K562 (cell line): ENCODE results near the gene UGT8. TPM values are rescaled to one million over a fixed set of nuclear protein-coding genes. Genes with fewer than 3 reads are reported as not detected.
A peak's percentile ranks its signal among the peaks of the same experiment; 100 is the strongest.

ENCODE experiments used
- ATAC-seq: fragments of 200-7000 bp; cut with Tn5 transposase; 3 replicates; pipeline ENCODE4 v1.9.1; 2020; ENCODE audit warnings: moderate library complexity
- BruUV-seq: library from RNA; stranded (reverse); fragments of 400-500 nt; replicated peaks from 2 replicates; lab custom pipeline; 2021; lab: Mats Ljungman, UMichigan
- CTCF ChIA-PET: fragments of 300-600 bp; formaldehyde crosslinking; extraction: SDS; loops from one replicate; lab custom pipeline; 2021; ENCODE audit warnings: low intra/inter-chr PET ratio; lab: Yijun Ruan, JAX
- POLR2A ChIA-PET: fragments of 300-600, 350-650 bp; sonication (Branson Sonifier 250); formaldehyde crosslinking; extraction: SDS; loops from one replicate; lab custom pipeline; 2021; ENCODE audit warnings: antibody characterized with exemption, inconsistent platforms; lab: Yijun Ruan, JAX
- DNase-seq, 4 experiments: peaks; one replicate each; pipeline versions ENCODE4 v3.0.0 to v3.0.0-alpha.2; 2011 to 2018; ENCODE audit warnings: low spot score in 3 of 4, mixed read lengths in 3 of 4; ENCODE audit errors: extremely low read depth in 1 of 4
- FAIRE-seq: peaks from 2 replicates; lab custom pipeline; 2011; peaks lifted over from hg19 to GRCh38; lab: Jason Lieb, UNC
- H2AFZ ChIP-seq: 2 replicates; pipeline ENCODE4 v1.6.0; 2011; ENCODE audit warnings: low read depth, low read length, control low read depth, inconsistent platforms
- H3K27ac ChIP-seq: fragments of 200-600 bp; 3 replicates; pipeline ENCODE4 v1.8.0; 2011; ENCODE audit warnings: low read depth, mild to moderate bottlenecking, control low read depth, inconsistent platforms, low read length, moderate library complexity, mixed read lengths; ENCODE audit errors: extremely low read depth
- H3K27me3 ChIP-seq, 2 experiments: fragments of 300-600 bp in 1 of 2; 2 replicates in 1 of 2; 3 replicates in 1 of 2; pipeline versions ENCODE4 v1.6.0 to v1.8.0; 2011; ENCODE audit warnings: inconsistent platforms in 2 of 2, low read length in 2 of 2, mild to moderate bottlenecking in 1 of 2, mixed read lengths in 1 of 2, moderate library complexity in 1 of 2; ENCODE audit not compliant: control insufficient read depth in 2 of 2, insufficient read depth in 2 of 2
- H3K36me3 ChIP-seq: fragments of 300-600 bp; 3 replicates; pipeline ENCODE4 v1.8.0; 2011; ENCODE audit warnings: mild to moderate bottlenecking, low read length, inconsistent platforms; ENCODE audit not compliant: control insufficient read depth, insufficient read depth
- H3K4me1 ChIP-seq, 2 experiments: fragments of 200-600 bp in 1 of 2; replicated peaks in 1 of 2; 2 replicates in 1 of 2; 3 replicates in 1 of 2; pipeline versions ENCODE4 v1.5.1 to v1.8.0; 2011; ENCODE audit warnings: inconsistent platforms in 2 of 2, low read length in 2 of 2, mild to moderate bottlenecking in 1 of 2, mixed read lengths in 1 of 2, moderate library complexity in 1 of 2; ENCODE audit not compliant: control insufficient read depth in 2 of 2, insufficient read depth in 2 of 2
- H3K4me2 ChIP-seq: 2 replicates; pipeline ENCODE4 v1.6.1; 2011; ENCODE audit warnings: low read length, control low read depth, inconsistent platforms, mixed read lengths; ENCODE audit not compliant: insufficient read depth
- H3K4me3 ChIP-seq: fragments of 200-600 bp; sonication (generic), shearing (Covaris generic); 2 replicates; pipeline ENCODE4 v1.5.1; 2016; ENCODE audit warnings: control low read depth, inconsistent platforms
- H3K79me2 ChIP-seq: fragments of 200-600 bp; 3 replicates; pipeline ENCODE4 v1.8.0; 2011; ENCODE audit warnings: low read length, inconsistent platforms; ENCODE audit not compliant: control insufficient read depth, insufficient read depth
- H3K9ac ChIP-seq, 2 experiments: 2 replicates each; pipeline versions ENCODE4 v1.6.0 to v1.6.1; 2011; ENCODE audit warnings: low read depth in 2 of 2, low read length in 2 of 2, control low read depth in 1 of 2, inconsistent platforms in 1 of 2, mild to moderate bottlenecking in 1 of 2, mixed read lengths in 1 of 2; ENCODE audit not compliant: insufficient read depth in 1 of 2
- H3K9me1 ChIP-seq: one replicate; pipeline ENCODE4 v1.6.0; 2011; ENCODE audit warnings: inconsistent platforms, mild to moderate bottlenecking, low read length, moderate library complexity; ENCODE audit not compliant: control insufficient read depth, insufficient read depth
- H3K9me3 ChIP-seq: replicated peaks from 2 replicates; pipeline ENCODE4 v1.5.1; 2011; ENCODE audit warnings: low read depth, low read length, inconsistent platforms; ENCODE audit not compliant: control insufficient read depth, insufficient read depth
- H4K20me1 ChIP-seq: replicated peaks from 2 replicates; pipeline ENCODE4 v1.6.1; 2011; ENCODE audit warnings: low read length, inconsistent platforms, mixed read lengths; ENCODE audit not compliant: control insufficient read depth, insufficient read depth
- BRD4 ChIP-seq: fragments of 200-600 bp; sonication (generic); IDR thresholded peaks from 2 replicates; pipeline ENCODE4 v1.6.1; 2017; ENCODE audit warnings: inconsistent platforms
- CAMTA2 ChIP-seq: fragments of 250-450 bp; sonication (Bioruptor Pico); conservative IDR thresholded peaks from 2 replicates; pipeline ENCODE4 v1.5.1; 2022
- CBFA2T2 ChIP-seq: fragments of 450-650 bp; conservative IDR thresholded peaks from 2 replicates; pipeline ENCODE4 v1.6.1; 2017; ENCODE audit warnings: mild to moderate bottlenecking
- GTF3C2 ChIP-seq: IDR thresholded peaks from 3 replicates; pipeline ENCODE4 v1.6.1; 2011; ENCODE audit warnings: borderline replicate concordance, mild to moderate bottlenecking, moderate library complexity; ENCODE audit not compliant: insufficient read length; ENCODE audit errors: extremely low read depth
- MAFF ChIP-seq: IDR thresholded peaks from 2 replicates; pipeline ENCODE4 v1.6.1; 2012; ENCODE audit warnings: low read length, improper control_type of control experiment
- NRF1 ChIP-seq, 2 experiments: fragments of 450-650 bp; IDR thresholded peaks in 1 of 2; conservative IDR thresholded peaks in 1 of 2; 2 replicates each; pipeline ENCODE4 v1.6.1; 2014; ENCODE audit warnings: mild to moderate bottlenecking in 2 of 2
- WGBS: fragments of 100-300 bp; shearing (Covaris generic); methylation state at CpG from one replicate; pipeline ENCODE4 v1.1.6; 2016; ENCODE audit warnings: low coverage, mixed read lengths; ENCODE audit not compliant: insufficient coverage; ENCODE audit errors: missing lambda C conversion rate; 5-methylcytosine and 5-hydroxymethylcytosine counted together
- in situ Hi-C: fragments of 300-500 bp; cut with MboI; formaldehyde crosslinking; loops from 4 replicates; pipeline ENCODE4 v1.15.0; 2018; ENCODE audit warnings: inconsistent platforms, mixed read lengths
- intact Hi-C: fragments of 100-400 bp; cut with micrococcal nuclease; formaldehyde crosslinking; loops from 2 replicates; pipeline ENCODE4 v1.14.2; 2022
- polyA plus RNA-seq, 8 experiments: library from polyadenylated mRNA; depleted of rRNA in 4 of 8; stranded (reverse) in 5 of 8; unstranded in 3 of 8; fragments of >200 nt; fragmentation: Nextera tagmentation in 2 of 8; fragmentation: Illumina TruSeq in 1 of 8; extraction: Ambion mirVana in 2 of 8; extraction: Trizol in 1 of 8; gene quantifications; 2 replicates each; pipeline versions ENCODE4 v1.2.1 to v1.2.3, GENCODE V29; 2011 to 2014; ENCODE audit warnings: inconsistent platforms in 1 of 8, missing spikeins in 1 of 8
- total RNA-seq, 7 experiments: library from RNA; depleted of rRNA in 6 of 7; stranded (reverse); fragments of >200 nt in 6 of 7; fragmentation: Illumina TruSeq in 2 of 7; extraction: Trizol in 2 of 7; gene quantifications; 2 replicates each; pipeline versions ENCODE4 v1.2.1 to v1.2.3, GENCODE V29; 2011 to 2021; ENCODE audit warnings: low replicate concordance in 1 of 7
- TF ChIP-seq, protein P1 (sequence below): fragments of 450-650 bp; IDR thresholded peaks from one replicate; pipeline ENCODE4 v1.6.1; 2018; ENCODE audit warnings: mild to moderate bottlenecking, moderate library complexity; ENCODE audit not compliant: partially characterized antibody
- TF ChIP-seq, protein P2 (sequence below): sonication (generic); formaldehyde crosslinking; IDR thresholded peaks from 2 replicates; pipeline ENCODE4 v1.8.1; 2023; ENCODE audit warnings: mild to moderate bottlenecking, missing genetic modification reagents

UGT8 gene
- total and polyA plus RNA-seq, 9 of the 15 experiments (the other 6 are each of a cell fraction or from before 2014, with no cell fraction given), result 3.0 to 10.7 (median 6.0) TPM

- POLR2A ChIA-PET, result no interaction called here
- Histone ChIP-seq H4K20me1 (no peaks in the 10 kb centered on the region), H3K9me3 (no peaks in the 10 kb centered on the region), H2AFZ (no peak overlapping the region), H3K9me1 (no peaks in the 10 kb centered on the region), H3K4me1 (no peaks in the 10 kb centered on the region; a peak in 2 of 5 replicates), H3K4me3 (no peak overlapping the region), H3K27me3 (no peaks in the 10 kb centered on the region), H3K27ac (no peak overlapping the region), H3K4me2 (peak overlapping the region; percentile 31; the same call in 1 of the 2 replicates), H3K36me3 (no peaks in the 10 kb centered on the region), H3K79me2 (peaks cover 24% of the 10 kb centered on the region), H3K9ac (no peak overlapping the region)
- no peak for ATAC-seq
- intact Hi-C loops, result no loop called here
- no TSS peak for BruUV-seq
- no peak for TF ChIP-seq BRD4
- 0 out of 2 replicates have a peak, but pooled peaks have one; percentile 5 for TF ChIP-seq CBFA2T2
- no peak for TF ChIP-seq CAMTA2 (CRISPR knock-in tag)
- in situ Hi-C loops, result no loop called here
- CTCF ChIA-PET, result no interaction called here
- peak; percentile 72 for FAIRE-seq
- peak in 2 of 4 experiments; percentile 11 to 50 for DNase-seq
- 3% methylated on average over 2 of the region's 2 CpGs for WGBS
Measured at GRCh38 chr4:114595921-114596320, 2.7 kb upstream of the UGT8 start.

DNA sequence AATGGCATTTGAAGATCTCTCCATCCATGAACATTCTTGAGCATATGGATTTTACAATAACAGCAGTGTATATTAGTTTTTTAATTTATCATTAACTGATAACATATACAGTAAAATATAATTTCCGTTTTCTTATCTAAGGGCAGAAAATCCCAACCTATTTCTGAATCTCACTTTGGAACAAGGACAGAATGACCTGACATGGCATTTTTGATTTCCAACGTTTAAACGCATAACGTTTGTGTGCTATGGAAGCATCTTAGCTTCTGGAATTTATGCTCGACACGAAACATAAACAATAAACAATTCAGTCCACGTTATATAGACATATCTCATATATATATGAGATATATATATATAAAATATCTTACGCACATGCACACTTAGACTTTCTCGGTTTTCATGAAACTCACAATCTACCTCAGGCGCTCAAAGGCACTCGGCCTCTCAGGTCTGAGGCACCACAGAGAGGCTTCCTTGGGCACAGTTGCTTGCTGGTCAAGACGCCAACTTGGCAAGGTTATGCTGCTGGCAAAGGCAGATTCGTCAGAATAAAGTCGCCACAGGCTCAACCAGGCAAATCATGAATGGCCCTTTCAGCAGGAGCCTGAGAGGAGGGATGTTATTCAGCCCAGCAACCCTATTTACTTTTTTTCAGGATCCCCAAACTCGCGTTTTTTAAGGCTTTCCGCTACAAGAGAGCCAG, 1.0 kb upstream of the UGT8 start:
- no peaks in the 10 kb centered on the region; a peak in 2 of 5 replicates for H3K4me1 ChIP-seq
- H3K9ac ChIP-seq, result peak overlapping the region; percentile 64 to 89; a peak in 2 of 4 replicates
- H3K4me3 ChIP-seq, result peak overlapping the region; percentile 55
- ATAC-seq (no peak), FAIRE-seq (no peak), DNase-seq (no peak)
- no peaks in the 10 kb centered on the region for H3K9me3 ChIP-seq
- H3K4me2 ChIP-seq, result peak overlapping the region; percentile 61
- no peaks in the 10 kb centered on the region for H3K27me3 ChIP-seq
- in situ Hi-C loops (no loop called here), intact Hi-C loops (no loop called here)
- 0 out of 2 replicates have a peak overlapping the region, but pooled peaks have one; percentile 75 for H2AFZ ChIP-seq
- no peaks in the 10 kb centered on the region for H4K20me1 ChIP-seq
- under 1% methylated on average over 17 of the region's 17 CpGs for WGBS
- peak overlapping the region; percentile 74; the same call in 2 of the 3 replicates for H3K27ac ChIP-seq
- no peaks in the 10 kb centered on the region for H3K36me3 ChIP-seq
- ChIA-PET POLR2A (no interaction called here), CTCF (no interaction called here)
- H3K79me2 ChIP-seq, result peaks cover 40% of the 10 kb centered on the region
- no peaks in the 10 kb centered on the region for H3K9me1 ChIP-seq
- TSS peak; percentile 44 for BruUV-seq
- TF ChIP-seq MAFF, result peak; percentile 2; the same call in 1 of the 2 replicates
- TF ChIP-seq, protein P1, sequence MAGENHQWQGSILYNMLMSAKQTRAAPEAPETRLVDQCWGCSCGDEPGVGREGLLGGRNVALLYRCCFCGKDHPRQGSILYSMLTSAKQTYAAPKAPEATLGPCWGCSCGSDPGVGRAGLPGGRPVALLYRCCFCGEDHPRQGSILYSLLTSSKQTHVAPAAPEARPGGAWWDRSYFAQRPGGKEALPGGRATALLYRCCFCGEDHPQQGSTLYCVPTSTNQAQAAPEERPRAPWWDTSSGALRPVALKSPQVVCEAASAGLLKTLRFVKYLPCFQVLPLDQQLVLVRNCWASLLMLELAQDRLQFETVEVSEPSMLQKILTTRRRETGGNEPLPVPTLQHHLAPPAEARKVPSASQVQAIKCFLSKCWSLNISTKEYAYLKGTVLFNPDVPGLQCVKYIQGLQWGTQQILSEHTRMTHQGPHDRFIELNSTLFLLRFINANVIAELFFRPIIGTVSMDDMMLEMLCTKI, result no peak
- TF ChIP-seq, protein P2, sequence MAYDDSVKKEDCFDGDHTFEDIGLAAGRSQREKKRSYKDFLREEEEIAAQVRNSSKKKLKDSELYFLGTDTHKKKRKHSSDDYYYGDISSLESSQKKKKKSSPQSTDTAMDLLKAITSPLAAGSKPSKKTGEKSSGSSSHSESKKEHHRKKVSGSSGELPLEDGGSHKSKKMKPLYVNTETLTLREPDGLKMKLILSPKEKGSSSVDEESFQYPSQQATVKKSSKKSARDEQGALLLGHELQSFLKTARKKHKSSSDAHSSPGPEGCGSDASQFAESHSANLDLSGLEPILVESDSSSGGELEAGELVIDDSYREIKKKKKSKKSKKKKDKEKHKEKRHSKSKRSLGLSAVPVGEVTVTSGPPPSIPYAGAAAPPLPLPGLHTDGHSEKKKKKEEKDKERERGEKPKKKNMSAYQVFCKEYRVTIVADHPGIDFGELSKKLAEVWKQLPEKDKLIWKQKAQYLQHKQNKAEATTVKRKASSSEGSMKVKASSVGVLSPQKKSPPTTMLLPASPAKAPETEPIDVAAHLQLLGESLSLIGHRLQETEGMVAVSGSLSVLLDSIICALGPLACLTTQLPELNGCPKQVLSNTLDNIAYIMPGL (CRISPR knock-in tag), result no peak
- no peak for TF ChIP-seq NRF1 (conservative IDR thresholded peaks at IDR 0.05 in 1 of 2, IDR thresholded peaks at IDR 0.05 in 1 of 2)
- no peak for TF ChIP-seq GTF3C2
